Transverse colon (tissue), 4 donors: Measurements from ENCODE around the gene ECM2. TPM values are rescaled to one million over a fixed set of nuclear protein-coding genes. Genes with fewer than 3 reads are reported as not detected.

ENCODE experiments used
- DNase-seq: peaks from one replicate; pipeline ENCODE4 v3.0.0-alpha.2; 2019
- H3K27ac ChIP-seq, 4 donors: fragments of 200-600 bp; sonication (generic); 2 replicates each; pipeline ENCODE4 v1.5.1; 2016 to 2018; ENCODE audit warnings: inconsistent platforms in 4 of 4
- H3K27me3 ChIP-seq: fragments of 200-600 bp; sonication (generic); 2 replicates; pipeline ENCODE4 v1.5.1; 2017; ENCODE audit warnings: inconsistent platforms
- H3K36me3 ChIP-seq, 4 donors: fragments of 200-600 bp; sonication (generic); 2 replicates each; pipeline ENCODE4 v1.5.1; 2017 to 2019; ENCODE audit warnings: inconsistent platforms in 4 of 4
- H3K4me1 ChIP-seq, 4 donors: fragments of 200-600 bp; sonication (generic); 2 replicates each; pipeline ENCODE4 v1.5.1; 2017 to 2020; ENCODE audit warnings: inconsistent platforms in 4 of 4
- H3K4me3 ChIP-seq, 4 donors: fragments of 200-600 bp; sonication (generic); 1 replicate in 1 of 4; 2 replicates in 3 of 4; pipeline versions ENCODE4 v1.5.1 to v1.6.1; 2017 to 2019; ENCODE audit warnings: inconsistent platforms in 4 of 4
- H3K9me3 ChIP-seq, 2 donors: fragments of 200-600 bp; sonication (generic); 2 replicates each; pipeline ENCODE4 v1.5.1; 2017 to 2019; ENCODE audit warnings: inconsistent platforms in 2 of 2
- CTCF ChIP-seq, 5 experiments: fragments of 200-600 bp in 3 of 5; fragments of 450-650 bp in 2 of 5; sonication (generic) in 3 of 5; IDR thresholded peaks; 1 replicate in 2 of 5; 2 replicates in 3 of 5; pipeline ENCODE4 v1.5.1; 2016 to 2017; ENCODE audit warnings: antibody characterized with exemption in 5 of 5, inconsistent platforms in 3 of 5, mild to moderate bottlenecking in 2 of 5, moderate library complexity in 1 of 5
- EP300 ChIP-seq: sonication (generic); formaldehyde crosslinking; IDR thresholded peaks from one replicate; pipeline ENCODE4 v1.6.1; 2017; ENCODE audit warnings: antibody characterized with exemption, low read depth
- POLR2A ChIP-seq: fragments of 450-650 bp; IDR thresholded peaks from one replicate; pipeline ENCODE4 v1.6.1; 2016; ENCODE audit warnings: antibody characterized with exemption, mild to moderate bottlenecking, moderate library complexity
- POLR2AphosphoS5 ChIP-seq, 3 donors: sonication (generic); formaldehyde crosslinking; IDR thresholded peaks; one replicate each; pipeline ENCODE4 v1.6.1; 2016; ENCODE audit warnings: antibody characterized with exemption in 3 of 3
- WGBS, 2 donors: methylation state at CpG; one replicate each; pipeline ENCODE4 v1.1.5; 2018; ENCODE audit warnings: low coverage in 1 of 2; 5-methylcytosine and 5-hydroxymethylcytosine counted together
- in situ Hi-C, 4 donors: fragments of 200-750 bp; cut with MboI; loops; one replicate each; pipeline versions ENCODE4 v1.15.0 to v1.15.1; 2017; ENCODE audit warnings: low sequenced_read_pairs in 3 of 4, low pct_ligation_motif_present in 1 of 4, low pct_unique_long_range_greater_than_20kb in 1 of 4
- intact Hi-C: fragments of 100-400 bp; cut with DNase I; formaldehyde crosslinking; loops from one replicate; pipeline ENCODE4 v1.15.1; 2023; ENCODE audit warnings: low total_unique reads
- total RNA-seq, 4 donors: library from RNA; depleted of rRNA; stranded (reverse); fragments of >200 nt; gene quantifications; one replicate each; pipeline ENCODE4 v1.1.0, GENCODE V29; 2016

ECM2 gene
- total RNA-seq, 4 donors from 2014 or later, result 0.37 to 7.2 (median 3.1) TPM

GRCh38 chr9:92480986-92481633 is 54.7 kb downstream of the ECM2 start:
- Histone ChIP-seq H3K4me3 (peak overlapping the region in 1 of 4 donors; percentile 17), H3K36me3 (no peaks in the 10 kb centered on the region), H3K27ac (peak overlapping the region; percentile 62 to 78 (median 70)), H3K4me1 (peaks cover 0 to 41% (median 2%) of the 10 kb centered on the region in 4 donors), H3K9me3 (no peaks in the 10 kb centered on the region), H3K27me3 (no peaks in the 10 kb centered on the region)
- WGBS, 2 donors, result 41 to 54% methylated on average over 2 of the region's 2 CpGs
- intact Hi-C loops (no loop called here), in situ Hi-C loops (no loop called here)
- TF ChIP-seq POLR2AphosphoS5 (IDR thresholded peaks at IDR 0.05) (no peak), POLR2A (no peak), EP300 (no peak), CTCF (IDR thresholded peaks at IDR 0.05) (no peak)
- DNase-seq, result no peak

- in situ Hi-C loops (no loop called here), intact Hi-C loops (no loop called here)
- Histone ChIP-seq H3K9me3 (no peaks in the 10 kb centered on the region), H3K36me3 (no peaks in the 10 kb centered on the region), H3K27me3 (no peaks in the 10 kb centered on the region), H3K27ac (peak overlapping the region; percentile 62 to 78 (median 70)), H3K4me1 (peaks cover 0 to 41% (median 2%) of the 10 kb centered on the region in 4 donors), H3K4me3 (no peak overlapping the region)
- WGBS, 2 donors, result 13 to 74% methylated on average over 1 to 2 of the region's 2 CpGs
- TF ChIP-seq POLR2A (no peak), EP300 (no peak), POLR2AphosphoS5 (IDR thresholded peaks at IDR 0.05) (no peak), CTCF (IDR thresholded peaks at IDR 0.05) (no peak)
- DNase-seq, result no peak
Measured at GRCh38 chr9:92480291-92480771, 55.5 kb downstream of the ECM2 start.

GRCh38 chr9:92479346-92479745 is 56.4 kb downstream of the ECM2 start:
- Histone ChIP-seq H3K27me3 (no peaks in the 10 kb centered on the region), H3K4me1 (peaks cover 0 to 36% (median 2%) of the 10 kb centered on the region in 4 donors), H3K36me3 (no peaks in the 10 kb centered on the region), H3K27ac (peak overlapping the region; percentile 62 to 78 (median 70)), H3K9me3 (no peaks in the 10 kb centered on the region), H3K4me3 (no peak overlapping the region)
- intact Hi-C loops, result no loop called here
- no peak for DNase-seq
- in situ Hi-C loops, result no loop called here
- TF ChIP-seq CTCF (IDR thresholded peaks at IDR 0.05), result no peak
- TF ChIP-seq POLR2AphosphoS5 (IDR thresholded peaks at IDR 0.05), result no peak
- TF ChIP-seq POLR2A, result no peak
- TF ChIP-seq EP300, result no peak

- Histone ChIP-seq H3K36me3 (no peaks in the 10 kb centered on the region), H3K4me1 (peaks cover 0 to 32% (median 2%) of the 10 kb centered on the region in 4 donors), H3K9me3 (no peaks in the 10 kb centered on the region), H3K27ac (peak overlapping the region in 3 of 4 donors; percentile 62 to 78 (median 72)), H3K4me3 (no peak overlapping the region), H3K27me3 (no peaks in the 10 kb centered on the region)
- TF ChIP-seq EP300 (no peak), CTCF (IDR thresholded peaks at IDR 0.05) (no peak)
- in situ Hi-C loops (no loop called here), intact Hi-C loops (no loop called here)
- WGBS, 2 donors, result 79 to 86% methylated on average over 4 to 7 of the region's 7 CpGs
- no peak for DNase-seq
Measured at GRCh38 chr9:92478783-92479182, 57.0 kb downstream of the ECM2 start.
